Neural cell (in vitro differentiated cells): Measurements from ENCODE around the gene C16orf89. TPM values are rescaled to one million over a fixed set of nuclear protein-coding genes. Genes with fewer than 3 reads are reported as not detected.

Experiments
- H2AFZ ChIP-seq: fragments of 200-600, 300-800 bp; sonication (generic), shearing (Covaris generic); 2 replicates; pipeline ENCODE4 v1.6.0; 2014; ENCODE audit warnings: low read depth, mild to moderate bottlenecking, antibody characterized with exemption, low read length, moderate library complexity
- H3F3A ChIP-seq: fragments of 200-600 bp; shearing (Covaris generic); 2 replicates; pipeline ENCODE4 v1.6.1; 2016; ENCODE audit warnings: mild to moderate bottlenecking, moderate library complexity, mixed read lengths, antibody characterized with exemption, low read length; ENCODE audit not compliant: insufficient read depth, poor library complexity, severe bottlenecking
- H3K27ac ChIP-seq: fragments of 200-600, 300-800 bp; sonication (generic), shearing (Covaris generic); 2 replicates; pipeline ENCODE4 v1.5.1; 2014; ENCODE audit warnings: mild to moderate bottlenecking, low read length, moderate library complexity
- H3K27me3 ChIP-seq: fragments of 300-800, 200-600 bp; sonication (generic), shearing (Covaris generic); 2 replicates; pipeline ENCODE4 v1.6.0; 2014; ENCODE audit warnings: mild to moderate bottlenecking, low read depth, low read length, moderate library complexity; ENCODE audit not compliant: insufficient read depth
- H3K36me3 ChIP-seq: fragments of 300-800, 200-600 bp; sonication (generic), shearing (Covaris generic); 2 replicates; pipeline ENCODE4 v1.5.1; 2014; ENCODE audit warnings: mild to moderate bottlenecking, antibody characterized with exemption, low read length, moderate library complexity; ENCODE audit not compliant: insufficient read depth
- H3K4me2 ChIP-seq: fragments of 300-800, 200-600 bp; sonication (generic), shearing (Covaris generic); 2 replicates; pipeline ENCODE4 v1.6.0; 2014; ENCODE audit warnings: mild to moderate bottlenecking, low read length
- H3K4me3 ChIP-seq: fragments of 300-800, 200-600 bp; sonication (generic), shearing (Covaris generic); 2 replicates; pipeline ENCODE4 v1.5.1; 2014; ENCODE audit warnings: mild to moderate bottlenecking, low read length, moderate library complexity
- H3K79me2 ChIP-seq: fragments of 200-600 bp; shearing (Covaris generic); replicated peaks from 2 replicates; pipeline ENCODE4 v1.6.0; 2014; ENCODE audit warnings: mild to moderate bottlenecking, low read length, moderate library complexity; ENCODE audit not compliant: insufficient read depth
- H3K9ac ChIP-seq: fragments of 300-800, 200-600 bp; sonication (generic), shearing (Covaris generic); 2 replicates; pipeline ENCODE4 v1.6.1; 2016; ENCODE audit warnings: mild to moderate bottlenecking, low read length, mixed read lengths
- H3K9me2 ChIP-seq: fragments of 200-600 bp; shearing (Covaris generic); 2 replicates; pipeline ENCODE4 v1.6.1; 2016; ENCODE audit warnings: mild to moderate bottlenecking, low read length, mixed read lengths; ENCODE audit not compliant: insufficient read depth
- H3K9me3 ChIP-seq: fragments of 200-600, 300-800 bp; sonication (generic), shearing (Covaris generic); 2 replicates; pipeline ENCODE4 v1.6.1; 2016; ENCODE audit warnings: mild to moderate bottlenecking, mixed run types, low read length, moderate library complexity, mixed read lengths
- H4K20me1 ChIP-seq: fragments of 200-600 bp; shearing (Covaris generic); 2 replicates; pipeline ENCODE4 v1.6.1; 2016; ENCODE audit warnings: mild to moderate bottlenecking, mixed run types; ENCODE audit not compliant: insufficient read depth
- CTCF ChIP-seq: fragments of 450-650 bp; IDR thresholded peaks from 2 replicates; pipeline ENCODE4 v1.5.1; 2014; ENCODE audit warnings: antibody characterized with exemption, mild to moderate bottlenecking, moderate library complexity; ENCODE audit not compliant: poor library complexity, severe bottlenecking
- EP300 ChIP-seq: fragments of 450-650 bp; conservative IDR thresholded peaks from 2 replicates; pipeline ENCODE4 v1.6.1; 2014; ENCODE audit warnings: antibody characterized with exemption, mild to moderate bottlenecking, moderate library complexity; ENCODE audit not compliant: poor library complexity, severe bottlenecking
- EZH2 ChIP-seq: fragments of 200-600, 300-800 bp; shearing (Covaris generic), sonication (generic); IDR thresholded peaks from 2 replicates; pipeline ENCODE4 v1.6.1; 2014; ENCODE audit warnings: antibody characterized with exemption, low read length, borderline replicate concordance, mild to moderate bottlenecking; ENCODE audit not compliant: insufficient read depth, poor library complexity, severe bottlenecking
- MXI1 ChIP-seq: fragments of 450-650 bp; conservative IDR thresholded peaks from 2 replicates; pipeline ENCODE4 v1.6.1; 2014; ENCODE audit warnings: antibody characterized with exemption, mild to moderate bottlenecking; ENCODE audit not compliant: poor library complexity, severe bottlenecking
- POLR2AphosphoS5 ChIP-seq: IDR thresholded peaks from 2 replicates; pipeline ENCODE4 v1.6.1; 2012
- RAD21 ChIP-seq: fragments of 450-650 bp; conservative IDR thresholded peaks from 2 replicates; pipeline ENCODE4 v1.6.1; 2014; ENCODE audit warnings: antibody characterized with exemption, mild to moderate bottlenecking, moderate library complexity
- REST ChIP-seq: IDR thresholded peaks from 2 replicates; pipeline ENCODE4 v1.6.1; 2012; ENCODE audit warnings: borderline replicate concordance
- SMC3 ChIP-seq: fragments of 450-650 bp; conservative IDR thresholded peaks from 2 replicates; pipeline ENCODE4 v1.6.1; 2014; ENCODE audit warnings: antibody characterized with exemption, mild to moderate bottlenecking, moderate library complexity; ENCODE audit not compliant: poor library complexity
- TAF1 ChIP-seq: IDR thresholded peaks from 2 replicates; pipeline ENCODE4 v1.6.1; 2012; ENCODE audit warnings: low read depth
- polyA plus RNA-seq: library from polyadenylated mRNA; depleted of rRNA; stranded (reverse); fragments of >200 nt; gene quantifications from 2 replicates; pipeline ENCODE4 v1.2.3, GENCODE V29; 2014

C16orf89 gene
- polyA plus RNA-seq, 1 donor from 2014 or later = not detected

- TF ChIP-seq RAD21 = no peak
- no peak for TF ChIP-seq TAF1
- no peak for TF ChIP-seq CTCF
- no peak for TF ChIP-seq EP300
- no peak for TF ChIP-seq SMC3
- no peak for TF ChIP-seq MXI1
- TF ChIP-seq POLR2AphosphoS5 = no peak
- no peak for TF ChIP-seq EZH2
- no peak for TF ChIP-seq REST
- Histone ChIP-seq H3K27me3 (no peaks in the 10 kb centered on the region), H3F3A (no peaks in the 10 kb centered on the region), H3K27ac (peak overlapping the region; percentile 77), H3K9me3 (no peaks in the 10 kb centered on the region), H3K4me2 (peak overlapping the region; percentile 70), H3K4me3 (peak overlapping the region; percentile 73), H3K9ac (peak overlapping the region; percentile 74), H3K36me3 (no peaks in the 10 kb centered on the region), H3K9me2 (no peaks in the 10 kb centered on the region), H2AFZ (peak overlapping the region; percentile 80), H3K79me2 (no peaks in the 10 kb centered on the region), H4K20me1 (no peaks in the 10 kb centered on the region)
Observed at GRCh38 chr16:5072334-5073278, 6.8 kb upstream of the C16orf89 start.

- peak within 1 kb of the TSS; percentile 73 for H3K4me3 ChIP-seq
- no peaks in the 10 kb centered on the region for H3K79me2 ChIP-seq
- H3K4me2 ChIP-seq = peak within 1 kb of the TSS; percentile 70
- peak; percentile 97 for TF ChIP-seq POLR2AphosphoS5
- peak; percentile 97 for TF ChIP-seq TAF1
- TF ChIP-seq EZH2 = no peak
- TF ChIP-seq EP300 = peak; percentile 45
- peak; percentile 44 for TF ChIP-seq RAD21
- TF ChIP-seq SMC3 = no peak
- no peak for TF ChIP-seq CTCF
- TF ChIP-seq MXI1 = peak; percentile 96
- peak; percentile 88 for TF ChIP-seq REST
- no peaks in the 10 kb centered on the region for H3K27me3 ChIP-seq
- H3K27ac ChIP-seq = peak within 1 kb of the TSS; percentile 77
- no peaks in the 10 kb centered on the region for H3K9me3 ChIP-seq
- no peaks in the 10 kb centered on the region for H3F3A ChIP-seq
- no peaks in the 10 kb centered on the region for H4K20me1 ChIP-seq
- H3K36me3 ChIP-seq = no peaks in the 10 kb centered on the region
- peak within 1 kb of the TSS; percentile 74 for H3K9ac ChIP-seq
- H3K9me2 ChIP-seq = no peaks in the 10 kb centered on the region
- H2AFZ ChIP-seq = peak within 1 kb of the TSS; percentile 80
Observed at GRCh38 chr16:5071681-5072333, 6.1 kb upstream of the C16orf89 start, which contains the start of gene ALG1. ALG1 (plus strand) TSS chr16:5071843; CDS start chr16:5071850, 7 bp downstream.
